Hepatocyte (in vitro differentiated cells): ENCODE results near the gene MEF2C.

Source experiments
- EZH2 ChIP-seq: fragments of 200-600 bp; sonication (generic); IDR thresholded peaks from 2 replicates; pipeline ENCODE4 v1.6.1; 2016; ENCODE audit warnings: antibody characterized with exemption, mild to moderate bottlenecking, borderline replicate concordance
- EZH2phosphoT487 ChIP-seq: fragments of 200-600 bp; sonication (generic); IDR thresholded peaks from one replicate; pipeline ENCODE4 v1.6.1; 2018; ENCODE audit warnings: antibody characterized with exemption, mild to moderate bottlenecking, low read depth, moderate library complexity; ENCODE audit not compliant: unreplicated experiment, severe bottlenecking
- TF ChIP-seq, protein P1 (sequence below): fragments of 200-600 bp; sonication (generic); IDR thresholded peaks from 2 replicates; pipeline ENCODE4 v1.5.1; 2016; ENCODE audit warnings: antibody characterized with exemption, mild to moderate bottlenecking; ENCODE audit not compliant: poor library complexity

DNA sequence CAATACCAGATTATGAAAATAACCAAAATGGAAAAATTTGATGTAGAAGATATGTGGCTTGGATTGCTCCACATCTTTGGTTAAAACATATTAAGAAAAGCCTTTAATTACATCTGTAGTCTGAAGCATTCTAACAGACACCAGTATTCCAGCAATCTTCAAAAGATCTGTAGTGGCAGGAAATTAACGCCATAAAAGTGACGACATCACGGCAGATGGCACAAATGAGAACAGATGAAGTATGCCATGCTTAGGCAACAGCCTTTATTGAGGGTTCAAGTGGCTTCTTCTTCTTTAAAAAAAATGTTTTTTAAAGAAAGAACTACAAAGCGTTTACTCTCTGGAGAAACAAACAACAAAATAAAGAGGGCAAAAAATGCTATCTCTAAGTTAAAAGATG is 164.2 kb downstream of the MEF2C start:
- TF ChIP-seq, protein P1, sequence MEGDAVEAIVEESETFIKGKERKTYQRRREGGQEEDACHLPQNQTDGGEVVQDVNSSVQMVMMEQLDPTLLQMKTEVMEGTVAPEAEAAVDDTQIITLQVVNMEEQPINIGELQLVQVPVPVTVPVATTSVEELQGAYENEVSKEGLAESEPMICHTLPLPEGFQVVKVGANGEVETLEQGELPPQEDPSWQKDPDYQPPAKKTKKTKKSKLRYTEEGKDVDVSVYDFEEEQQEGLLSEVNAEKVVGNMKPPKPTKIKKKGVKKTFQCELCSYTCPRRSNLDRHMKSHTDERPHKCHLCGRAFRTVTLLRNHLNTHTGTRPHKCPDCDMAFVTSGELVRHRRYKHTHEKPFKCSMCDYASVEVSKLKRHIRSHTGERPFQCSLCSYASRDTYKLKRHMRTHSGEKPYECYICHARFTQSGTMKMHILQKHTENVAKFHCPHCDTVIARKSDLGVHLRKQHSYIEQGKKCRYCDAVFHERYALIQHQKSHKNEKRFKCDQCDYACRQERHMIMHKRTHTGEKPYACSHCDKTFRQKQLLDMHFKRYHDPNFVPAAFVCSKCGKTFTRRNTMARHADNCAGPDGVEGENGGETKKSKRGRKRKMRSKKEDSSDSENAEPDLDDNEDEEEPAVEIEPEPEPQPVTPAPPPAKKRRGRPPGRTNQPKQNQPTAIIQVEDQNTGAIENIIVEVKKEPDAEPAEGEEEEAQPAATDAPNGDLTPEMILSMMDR: no peak
- TF ChIP-seq EZH2 (no peak), EZH2phosphoT487 (no peak)
